GM21723 (cell line): ENCODE measurements around the gene TBC1D19.
"Not testable (repeated sequence)": the region's sequence is repeated elsewhere in the genome, so short reads cannot be mapped to it uniquely, and the experiment has no call there.

Source experiments
- ATAC-seq: cut with Tn5 transposase; IDR thresholded peaks from one replicate; pipeline ENCODE4 v1.9.1; 2021; ENCODE audit warnings: mild to moderate bottlenecking, moderate library complexity; ENCODE audit not compliant: unreplicated experiment

The TBC1D19 gene

DNA sequence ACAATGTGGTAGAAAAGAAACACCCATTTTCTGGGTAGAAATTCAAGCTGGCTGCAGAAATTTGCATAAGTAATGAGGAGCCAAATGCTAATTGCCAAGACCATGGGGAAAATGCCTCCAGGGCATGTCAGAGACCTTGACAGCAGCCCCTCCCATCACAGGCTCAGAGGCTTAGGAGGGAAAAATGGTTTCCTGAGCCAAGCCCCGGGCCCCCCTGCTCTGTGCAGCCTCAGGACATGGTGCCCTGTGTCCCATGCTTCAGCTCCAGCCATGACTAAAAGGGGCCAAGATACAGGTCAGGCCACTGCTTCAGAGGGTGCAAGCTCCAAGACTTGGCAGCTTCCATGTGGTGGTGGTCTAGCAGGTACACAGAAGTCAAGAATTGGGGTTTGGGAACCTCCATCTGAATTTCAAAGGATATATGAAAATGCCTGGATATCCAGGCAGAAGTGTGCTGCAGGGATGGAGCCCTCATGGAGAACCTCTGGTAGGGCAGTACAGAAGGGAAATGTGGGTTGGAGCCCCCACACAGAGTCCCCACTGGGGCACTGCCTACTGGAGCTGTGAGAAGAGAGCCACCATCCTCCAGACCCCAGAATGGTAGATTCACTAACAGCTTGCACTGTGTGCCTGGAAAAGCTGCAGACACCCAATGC lies 95.3 kb downstream of the TBC1D19 start:
- ATAC-seq: not testable (repeated sequence)

GRCh38 chr4:26682436-26682835 lies 98.6 kb downstream of the TBC1D19 start:
- no peak for ATAC-seq

- no peak for ATAC-seq
These were observed 101.4 kb downstream of the TBC1D19 start for GRCh38 chr4:26685250-26685649.

DNA sequence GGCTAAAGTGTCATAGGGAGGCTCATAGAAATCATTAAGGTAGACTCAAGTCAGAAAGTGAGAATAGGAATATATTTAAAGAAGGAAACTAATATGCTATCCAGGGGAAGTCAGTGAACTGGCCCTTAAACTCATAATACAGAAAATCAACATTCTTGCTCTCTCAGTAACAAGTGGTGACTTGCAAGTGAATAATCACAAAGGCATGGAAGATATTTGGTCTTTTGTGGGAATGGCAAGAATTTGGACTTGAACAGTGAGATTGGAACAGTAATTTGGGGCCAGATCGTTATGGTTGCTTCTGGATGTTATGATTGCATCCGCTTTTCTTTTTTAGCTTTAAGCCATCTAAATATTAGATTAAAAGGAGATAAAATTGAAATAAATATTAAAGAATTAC lies 103.8 kb downstream of the TBC1D19 start:
- no peak for ATAC-seq

- no peak for ATAC-seq
These were observed 106.6 kb downstream of the TBC1D19 start for GRCh38 chr4:26690506-26690905.

DNA sequence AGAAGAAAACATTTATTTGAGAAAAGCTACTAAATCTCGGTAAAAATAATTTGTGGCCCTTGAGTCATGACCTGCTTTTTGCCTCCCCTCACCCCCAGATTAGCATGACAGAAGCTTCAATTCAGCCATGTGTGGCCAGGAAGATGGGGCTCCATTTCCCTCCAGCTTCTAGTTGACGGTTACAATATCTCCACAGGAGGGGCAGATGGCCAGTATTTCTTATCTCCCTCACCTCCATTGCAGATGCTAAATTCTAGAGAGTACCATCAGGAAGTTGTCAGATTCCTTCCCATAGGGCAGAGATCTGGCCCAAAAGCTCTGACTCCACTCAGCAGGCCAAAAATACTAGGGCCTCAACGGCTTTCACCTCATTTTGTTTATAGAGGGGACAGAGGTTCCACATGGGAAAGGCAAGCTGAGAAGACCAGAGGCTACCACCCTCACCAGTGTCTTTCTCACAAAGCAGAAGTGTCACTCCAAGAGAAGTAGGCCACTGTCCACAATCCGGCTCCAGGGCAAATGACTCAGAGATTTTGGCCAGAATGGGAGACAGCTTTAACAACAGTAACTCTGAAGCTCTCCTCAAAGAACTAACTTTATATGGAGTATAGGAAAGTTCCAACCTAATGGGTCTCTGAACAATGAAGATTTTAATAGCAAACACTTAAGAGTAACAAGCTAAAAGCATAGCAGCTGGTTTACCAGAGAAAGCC lies 108.3 kb downstream of the TBC1D19 start:
- ATAC-seq: no peak

GRCh38 chr4:26694131-26694530 lies 110.2 kb downstream of the TBC1D19 start:
- not testable (repeated sequence) for ATAC-seq

DNA sequence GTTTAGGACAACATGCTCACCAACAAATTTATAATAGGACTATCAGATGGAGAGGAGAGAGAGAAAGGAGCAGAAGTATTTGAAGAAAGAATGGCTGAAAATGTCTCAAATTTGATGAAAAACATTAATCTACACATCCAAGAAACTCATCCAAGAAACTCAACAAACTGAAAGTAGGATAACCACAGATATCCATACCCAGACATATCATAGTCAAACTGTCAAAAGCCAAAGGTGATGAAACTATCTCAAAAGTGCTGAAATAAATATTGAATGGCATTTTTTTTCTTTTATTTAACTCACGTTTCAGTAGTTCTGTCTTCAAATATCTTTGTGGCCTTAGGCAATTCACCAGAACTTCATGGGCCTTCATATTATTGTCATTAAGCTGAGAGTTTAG lies 116.2 kb downstream of the TBC1D19 start:
- ATAC-seq: no peak

DNA sequence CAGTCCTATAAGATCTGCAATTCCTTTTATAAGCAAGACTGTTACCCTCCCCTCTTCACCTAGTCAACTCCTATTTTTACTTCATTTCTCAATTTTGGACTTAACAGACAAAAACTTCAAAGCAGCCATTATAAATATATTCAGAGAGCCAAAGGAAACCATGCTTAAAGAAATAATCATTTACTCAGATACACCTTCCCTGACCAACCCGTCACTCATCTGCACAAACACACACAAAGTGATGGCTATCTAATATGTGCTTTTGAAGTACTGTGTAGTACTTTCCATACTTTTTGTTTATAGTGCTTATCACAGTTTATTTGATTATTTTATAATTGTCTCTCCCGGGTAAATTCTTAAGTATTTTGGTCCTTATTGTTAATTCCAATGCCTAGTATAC lies 117.2 kb downstream of the TBC1D19 start:
- no peak for ATAC-seq

GRCh38 chr4:26701786-26702227 lies 117.9 kb downstream of the TBC1D19 start:
- ATAC-seq: no peak

GRCh38 chr4:26707342-26707741 lies 123.5 kb downstream of the TBC1D19 start:
- ATAC-seq: no peak

DNA sequence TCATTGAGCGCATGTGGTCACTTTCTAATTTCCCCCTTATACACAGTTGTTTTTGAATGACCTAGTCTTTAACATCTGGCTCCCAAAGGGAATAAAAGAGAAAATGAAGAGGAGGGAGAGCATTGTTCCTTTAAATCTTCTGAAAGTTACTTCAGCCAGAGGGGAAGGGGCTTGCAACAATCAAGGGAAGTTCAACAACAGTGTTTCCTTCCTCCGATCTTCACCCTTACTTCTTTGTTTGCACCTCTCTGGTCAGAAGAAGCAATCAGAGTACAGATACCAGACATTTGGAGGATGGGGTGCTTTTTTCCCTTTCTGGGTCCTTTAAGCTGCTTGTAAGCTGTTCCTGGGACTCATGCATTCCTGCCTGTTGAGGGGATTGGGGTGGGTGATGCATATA lies 125.4 kb downstream of the TBC1D19 start:
- ATAC-seq: no peak

- ATAC-seq: no peak
These were observed 129.8 kb downstream of the TBC1D19 start for GRCh38 chr4:26713563-26714151.

GRCh38 chr4:26715636-26716242 lies 131.9 kb downstream of the TBC1D19 start:
- ATAC-seq: no peak

DNA sequence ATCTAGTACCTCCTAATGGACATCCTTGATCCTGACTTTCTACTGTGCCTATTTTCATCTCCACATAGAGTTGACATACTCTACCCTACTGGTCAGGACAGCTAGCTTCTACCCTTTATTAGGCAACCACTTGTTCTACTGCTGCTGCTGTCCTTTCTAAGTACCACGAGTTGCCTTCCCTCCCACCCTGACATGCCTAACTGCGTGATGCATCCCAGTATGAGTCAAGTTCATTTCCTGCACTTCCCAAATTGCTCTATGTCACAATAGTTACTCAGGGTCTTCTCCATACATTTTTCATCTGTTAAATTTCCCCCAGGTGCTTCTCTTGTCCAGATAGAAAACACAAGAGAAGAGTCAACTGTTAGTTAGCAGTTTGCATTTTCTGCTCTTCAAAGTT lies 133.4 kb downstream of the TBC1D19 start:
- ATAC-seq: no peak

- no peak for ATAC-seq
These were observed 136.2 kb downstream of the TBC1D19 start for GRCh38 chr4:26719954-26720552.

GRCh38 chr4:26721685-26722084 lies 137.8 kb downstream of the TBC1D19 start:
- ATAC-seq: no peak

GRCh38 chr4:26723216-26723615 lies 139.3 kb downstream of the TBC1D19 start:
- peak; percentile 90 for ATAC-seq

GRCh38 chr4:26724534-26724933 lies 140.7 kb downstream of the TBC1D19 start:
- ATAC-seq: no peak

GRCh38 chr4:26726655-26727387 lies 142.9 kb downstream of the TBC1D19 start:
- no peak for ATAC-seq

DNA sequence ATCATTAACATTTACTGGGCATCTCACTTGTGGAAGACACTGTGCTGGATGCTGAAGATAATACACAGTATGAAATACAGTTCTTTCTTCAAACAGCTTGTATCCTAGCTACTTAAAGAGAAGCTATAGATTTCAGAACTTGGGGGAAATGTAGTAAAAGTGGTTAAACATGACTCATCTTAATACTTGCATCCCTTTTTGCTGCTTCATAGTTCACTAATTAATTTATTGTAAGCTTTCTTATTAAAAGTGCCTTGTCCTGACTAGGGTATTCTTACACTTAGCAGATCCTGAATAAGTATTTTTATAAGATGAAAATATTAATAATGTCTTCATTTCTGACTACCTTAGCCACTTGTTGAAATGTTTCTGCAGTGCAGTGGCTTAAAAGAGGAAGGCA lies 144.0 kb downstream of the TBC1D19 start:
- ATAC-seq: no peak
